ENCODE results near the gene QKI.
"Not testable (repeated sequence)": the region's sequence is repeated elsewhere in the genome, so short reads cannot be mapped to it uniquely, and the experiment has no call there.

QKI gene

GRCh38 chr6:163414117-163414945, at the start of gene QKI:
Gene QKI (plus strand): TSS chr6:163414718. CDS start chr6:163415194, 476 bp downstream.
- peak; percentile 86 for DNase-seq (ENCODE audit: low spot score)

GRCh38 chr6:163366288-163366687, 48.2 kb upstream of the QKI start:
- no peak for DNase-seq (ENCODE audit: low spot score)

GRCh38 chr6:163367497-163368183, 46.9 kb upstream of the QKI start:
- DNase-seq (ENCODE audit: low spot score) = no peak

- no peak for DNase-seq (ENCODE audit: low spot score)
Observed at GRCh38 chr6:163369141-163369540, 45.4 kb upstream of the QKI start.

GRCh38 chr6:163369628-163370365, 44.7 kb upstream of the QKI start:
- no peak for DNase-seq (ENCODE audit: low spot score)

- DNase-seq (ENCODE audit: low spot score) = no peak
Observed at GRCh38 chr6:163370464-163371117, 43.9 kb upstream of the QKI start.

GRCh38 chr6:163371129-163371528, 43.4 kb upstream of the QKI start:
- no peak for DNase-seq (ENCODE audit: low spot score)

GRCh38 chr6:163373240-163373639, 41.3 kb upstream of the QKI start:
- DNase-seq (ENCODE audit: low spot score) = no peak

GRCh38 chr6:163375361-163375760, 39.2 kb upstream of the QKI start:
- DNase-seq (ENCODE audit: low spot score) = no peak

GRCh38 chr6:163376187-163376586, 38.3 kb upstream of the QKI start:
- DNase-seq (ENCODE audit: low spot score) = no peak

- DNase-seq (ENCODE audit: low spot score) = no peak
Observed at GRCh38 chr6:163377561-163377960, 37.0 kb upstream of the QKI start.

GRCh38 chr6:163380216-163380615, 34.3 kb upstream of the QKI start:
- DNase-seq (ENCODE audit: low spot score) = no peak

- no peak for DNase-seq (ENCODE audit: low spot score)
Observed at GRCh38 chr6:163381118-163381756, 33.3 kb upstream of the QKI start.

GRCh38 chr6:163383396-163383795, 31.1 kb upstream of the QKI start:
- not testable (repeated sequence) for DNase-seq (ENCODE audit: low spot score)

- no peak for DNase-seq (ENCODE audit: low spot score)
Observed at GRCh38 chr6:163383912-163384311, 30.6 kb upstream of the QKI start.

- no peak for DNase-seq (ENCODE audit: low spot score)
Observed at GRCh38 chr6:163384510-163384909, 30.0 kb upstream of the QKI start.

GRCh38 chr6:163385503-163385902, 29.0 kb upstream of the QKI start:
- DNase-seq (ENCODE audit: low spot score) = not testable (repeated sequence)

- DNase-seq (ENCODE audit: low spot score) = no peak
Observed at GRCh38 chr6:163386329-163386908, 28.1 kb upstream of the QKI start.

- DNase-seq (ENCODE audit: low spot score) = no peak
Observed at GRCh38 chr6:163387317-163387716, 27.2 kb upstream of the QKI start.

GRCh38 chr6:163389354-163389753, 25.2 kb upstream of the QKI start:
- no peak for DNase-seq (ENCODE audit: low spot score)

GRCh38 chr6:163390770-163391169, 23.7 kb upstream of the QKI start:
- DNase-seq (ENCODE audit: low spot score) = no peak

Data from D341Med (cell line).